Measurements from ENCODE around the gene STAG1. TPM values are rescaled to one million over a fixed set of nuclear protein-coding genes. Genes with fewer than 3 reads are reported as not detected.

STAG1 gene
- total RNA-seq, 1 experiment from 2014 or later: 34.6 TPM

DNA sequence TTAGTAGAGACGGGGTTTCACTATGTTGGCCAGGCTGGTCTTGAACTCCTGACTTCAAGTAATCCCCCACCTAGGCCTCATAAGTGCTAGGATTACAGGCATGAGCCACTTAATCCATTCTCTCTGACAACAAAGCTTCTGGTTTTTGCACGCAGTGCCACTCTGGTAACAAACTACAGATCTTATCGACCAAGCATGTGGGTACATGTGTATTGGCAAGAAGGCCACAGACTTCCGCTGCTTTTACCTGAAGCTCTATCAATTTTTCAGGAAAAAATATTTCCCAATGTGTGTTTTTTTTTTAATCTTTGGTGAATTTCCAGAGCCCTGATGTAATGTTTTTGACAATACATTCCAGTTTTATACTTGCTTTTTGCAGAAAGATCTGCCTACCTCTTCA lies 319.5 kb downstream of the STAG1 start:
- Histone ChIP-seq H3K23ac (ENCODE audit: insufficient read length, low read depth, low read length) (no peak overlapping the region), H2BK120ac (ENCODE audit: low read depth, low read length, poor library complexity, severe bottlenecking) (no peak overlapping the region), H3K27ac (ENCODE audit: insufficient read length, low read depth, low read length) (no peak overlapping the region), H2BK5ac (ENCODE audit: insufficient read length, low read length) (no peak overlapping the region), H2BK20ac (ENCODE audit: low read depth, low read length, poor library complexity, severe bottlenecking) (no peak overlapping the region), H3K18ac (ENCODE audit: insufficient read length, low read depth, low read length) (no peak overlapping the region), H2AFZ (ENCODE audit: low read length) (no peak overlapping the region), H3K27me3 (ENCODE audit: insufficient read depth, low read length) (no peaks in the 10 kb centered on the region), H3K4me1 (ENCODE audit: insufficient read depth, low read length) (no peaks in the 10 kb centered on the region), H3K79me1 (ENCODE audit: insufficient read depth, low read depth, low read length, poor library complexity, severe bottlenecking) (no peaks in the 10 kb centered on the region), H3K23me2 (ENCODE audit: insufficient read length, low read depth, low read length, poor library complexity, severe bottlenecking) (no peaks in the 10 kb centered on the region), H2BK12ac (ENCODE audit: insufficient read length, low read depth, low read length) (no peak overlapping the region), H3K9me3 (ENCODE audit: control insufficient read depth, low read depth, low read length) (no peaks in the 10 kb centered on the region), H3K4me2 (ENCODE audit: insufficient read depth, insufficient read length, low read length) (no peak overlapping the region), H3K14ac (ENCODE audit: insufficient read depth, low read length) (no peak overlapping the region), H4K91ac (ENCODE audit: insufficient read length, low read depth, low read length) (no peak overlapping the region), H4K20me1 (ENCODE audit: control insufficient read depth, insufficient read depth, insufficient read length) (no peaks in the 10 kb centered on the region), H2AK5ac (ENCODE audit: insufficient read length, low read length) (no peak overlapping the region), H3T11ph (ENCODE audit: low read length) (no peak overlapping the region), H3K56ac (ENCODE audit: insufficient read length, low read depth, low read length) (no peak overlapping the region), H2BK15ac (ENCODE audit: low read depth, low read length) (no peak overlapping the region), H3K79me2 (ENCODE audit: insufficient read depth, low read length) (no peaks in the 10 kb centered on the region), H3K9ac (ENCODE audit: extremely low read depth, insufficient read length, low read length) (no peak overlapping the region), H3K4ac (ENCODE audit: low read depth, low read length) (no peak overlapping the region), H4K8ac (replicated peaks; ENCODE audit: insufficient read length, low read depth, low read length) (no peak overlapping the region), H4K5ac (ENCODE audit: insufficient read length, low read depth, low read length) (no peak overlapping the region)
- WGBS (ENCODE audit: extremely low coverage, insufficient read length, low lambda C conversion rate): no CpG with 5 or more reads among the region's 4 CpGs
- Mint-ChIP-seq H3K27me3 (ENCODE audit: low read depth) (no peaks in the 10 kb centered on the region), H3K36me3 (ENCODE audit: insufficient read depth in 1 of 3, low read depth in 3 of 3) (peaks cover 0 to 8% (median 4%) of the 10 kb centered on the region in 3 experiments; a peak in 3 of 7 replicates), H3K4me3 (no peak overlapping the region), H3K27ac (no peak overlapping the region), H3K4me1 (no peaks in the 10 kb centered on the region), H3K9me3 (no peaks in the 10 kb centered on the region)
- TF ChIP-seq, protein P1, sequence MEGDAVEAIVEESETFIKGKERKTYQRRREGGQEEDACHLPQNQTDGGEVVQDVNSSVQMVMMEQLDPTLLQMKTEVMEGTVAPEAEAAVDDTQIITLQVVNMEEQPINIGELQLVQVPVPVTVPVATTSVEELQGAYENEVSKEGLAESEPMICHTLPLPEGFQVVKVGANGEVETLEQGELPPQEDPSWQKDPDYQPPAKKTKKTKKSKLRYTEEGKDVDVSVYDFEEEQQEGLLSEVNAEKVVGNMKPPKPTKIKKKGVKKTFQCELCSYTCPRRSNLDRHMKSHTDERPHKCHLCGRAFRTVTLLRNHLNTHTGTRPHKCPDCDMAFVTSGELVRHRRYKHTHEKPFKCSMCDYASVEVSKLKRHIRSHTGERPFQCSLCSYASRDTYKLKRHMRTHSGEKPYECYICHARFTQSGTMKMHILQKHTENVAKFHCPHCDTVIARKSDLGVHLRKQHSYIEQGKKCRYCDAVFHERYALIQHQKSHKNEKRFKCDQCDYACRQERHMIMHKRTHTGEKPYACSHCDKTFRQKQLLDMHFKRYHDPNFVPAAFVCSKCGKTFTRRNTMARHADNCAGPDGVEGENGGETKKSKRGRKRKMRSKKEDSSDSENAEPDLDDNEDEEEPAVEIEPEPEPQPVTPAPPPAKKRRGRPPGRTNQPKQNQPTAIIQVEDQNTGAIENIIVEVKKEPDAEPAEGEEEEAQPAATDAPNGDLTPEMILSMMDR (conservative IDR thresholded peaks at IDR 0.05): no peak
- DNase-seq: no peak

All from H9 (cell line).